NCI-H2081 treated with DMSO at 0.1 percent for 48 hours (cell line): Measurements from ENCODE around the gene SRGAP2B.
"Not testable (repeated sequence)": the region's sequence is repeated elsewhere in the genome, so short reads cannot be mapped to it uniquely, and the experiment has no call there.

Source experiments
- DNase-seq: peaks from one replicate; lab custom pipeline; 2025; lab: John Stamatoyannopoulos, UW

SRGAP2B gene

GRCh38 chr1:145041519-145041918 is 53.6 kb downstream of the SRGAP2B start:
- DNase-seq, result not testable (repeated sequence)

GRCh38 chr1:145036019-145036418 is 59.1 kb downstream of the SRGAP2B start:
- DNase-seq, result not testable (repeated sequence)

- DNase-seq, result not testable (repeated sequence)
Observed at GRCh38 chr1:145033523-145033922, 61.6 kb downstream of the SRGAP2B start.

- not testable (repeated sequence) for DNase-seq
Observed at GRCh38 chr1:145027251-145027650, 67.9 kb downstream of the SRGAP2B start.

GRCh38 chr1:145025286-145025685 is 69.8 kb downstream of the SRGAP2B start:
- not testable (repeated sequence) for DNase-seq

GRCh38 chr1:145022259-145022658 is 72.9 kb downstream of the SRGAP2B start:
- DNase-seq, result not testable (repeated sequence)

GRCh38 chr1:145021749-145022148 is 73.4 kb downstream of the SRGAP2B start:
- not testable (repeated sequence) for DNase-seq

- not testable (repeated sequence) for DNase-seq
Observed at GRCh38 chr1:145019709-145020108, 75.4 kb downstream of the SRGAP2B start.

- not testable (repeated sequence) for DNase-seq
Observed at GRCh38 chr1:145017725-145018124, 77.4 kb downstream of the SRGAP2B start.

GRCh38 chr1:145016492-145016862 is 78.7 kb downstream of the SRGAP2B start:
- DNase-seq, result not testable (repeated sequence)

GRCh38 chr1:145015744-145016491 is 79.2 kb downstream of the SRGAP2B start:
- DNase-seq, result not testable (repeated sequence)

GRCh38 chr1:145013353-145013752 is 81.8 kb downstream of the SRGAP2B start:
- DNase-seq, result not testable (repeated sequence)

- not testable (repeated sequence) for DNase-seq
Observed at GRCh38 chr1:145011811-145012210, 83.3 kb downstream of the SRGAP2B start.

GRCh38 chr1:145010580-145010979 is 84.5 kb downstream of the SRGAP2B start:
- DNase-seq, result not testable (repeated sequence)

- DNase-seq, result not testable (repeated sequence)
Observed at GRCh38 chr1:145009928-145010327, 85.2 kb downstream of the SRGAP2B start.

- not testable (repeated sequence) for DNase-seq
Observed at GRCh38 chr1:145008388-145008787, 86.7 kb downstream of the SRGAP2B start.

- DNase-seq, result not testable (repeated sequence)
Observed at GRCh38 chr1:145005142-145005541, 90.0 kb downstream of the SRGAP2B start.

GRCh38 chr1:145001381-145001780 is 93.7 kb downstream of the SRGAP2B start:
- DNase-seq, result not testable (repeated sequence)

GRCh38 chr1:145000743-145001326 is 94.3 kb downstream of the SRGAP2B start:
- not testable (repeated sequence) for DNase-seq

GRCh38 chr1:145000074-145000742 is 94.9 kb downstream of the SRGAP2B start:
- not testable (repeated sequence) for DNase-seq

- DNase-seq, result not testable (repeated sequence)
Observed at GRCh38 chr1:144998981-144999273, 96.2 kb downstream of the SRGAP2B start.

GRCh38 chr1:144998134-144998980 is 96.8 kb downstream of the SRGAP2B start:
- DNase-seq, result not testable (repeated sequence)
